ENCODE measurements around the gene STARD9. TPM values are rescaled to one million over a fixed set of nuclear protein-coding genes. Genes with fewer than 3 reads are reported as not detected.

Gene STARD9
- total RNA-seq, 2 experiments from 2014 or later: 8.8 to 11.6 TPM

DNA sequence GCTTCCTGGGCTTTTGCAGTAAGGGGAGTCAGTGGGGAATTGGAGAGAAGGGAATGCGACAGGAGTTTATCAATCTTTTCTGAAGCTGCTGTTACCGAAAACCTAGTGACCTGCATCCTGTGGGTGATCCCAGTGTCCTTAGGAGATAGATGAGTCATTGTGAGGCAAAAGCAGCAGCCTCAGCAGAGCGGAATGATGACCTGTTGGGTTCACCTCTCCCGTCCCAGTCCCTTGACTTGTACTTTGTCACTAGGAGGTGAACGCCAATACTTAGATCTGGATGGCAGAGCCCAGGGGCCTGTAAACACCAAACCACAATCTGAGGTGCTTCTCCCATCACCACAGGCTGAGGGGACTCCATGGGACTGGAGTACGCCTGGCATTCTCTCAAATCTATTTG is 143.6 kb downstream of the STARD9 start:
- H3K4me3 Mint-ChIP-seq: no peak overlapping the region
- peaks cover 5% of the 10 kb centered on the region for H3K36me3 Mint-ChIP-seq (ENCODE audit: low read depth)
- H3K4me1 Mint-ChIP-seq: no peaks in the 10 kb centered on the region
- H3K9me3 Mint-ChIP-seq: no peaks in the 10 kb centered on the region
- ChIA-PET POLR2A (no interaction called here), CTCF (interaction anchor here (0.6 kb wide), 1 partner anchor 13 kb away, joined by 4 read pairs; no protein-coding TSS in a partner anchor)
- no peaks in the 10 kb centered on the region for H3K27me3 Mint-ChIP-seq
- H3K27ac Mint-ChIP-seq: no peak overlapping the region
- DNase-seq: no peak

DNA sequence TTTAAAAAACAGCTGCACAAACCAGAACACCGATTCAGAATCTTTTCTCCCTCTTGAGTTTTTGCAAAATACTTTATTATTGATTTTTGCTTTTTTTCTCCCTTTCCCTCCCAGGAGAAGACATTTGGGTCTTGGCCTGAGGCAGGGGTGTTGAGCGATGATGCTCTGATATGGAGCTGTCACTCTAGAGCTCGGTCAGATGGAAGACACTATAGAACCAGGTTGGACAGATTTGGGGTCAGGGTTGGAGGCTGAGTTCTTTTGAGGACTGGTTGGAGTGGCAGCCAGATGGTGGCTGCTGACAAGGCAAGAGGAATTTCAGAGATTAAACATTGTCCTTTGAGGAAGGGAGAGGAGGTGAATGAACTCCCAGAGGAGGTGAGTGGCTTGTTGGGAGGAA is 144.7 kb downstream of the STARD9 start:
- DNase-seq: no peak
- CTCF ChIA-PET: no interaction called here
- Mint-ChIP-seq H3K9me3 (no peaks in the 10 kb centered on the region), H3K27me3 (no peaks in the 10 kb centered on the region), H3K4me1 (no peaks in the 10 kb centered on the region), H3K36me3 (ENCODE audit: low read depth) (peaks cover 8% of the 10 kb centered on the region), H3K4me3 (no peak overlapping the region), H3K27ac (no peak overlapping the region)
- POLR2A ChIA-PET: no interaction called here

DNA sequence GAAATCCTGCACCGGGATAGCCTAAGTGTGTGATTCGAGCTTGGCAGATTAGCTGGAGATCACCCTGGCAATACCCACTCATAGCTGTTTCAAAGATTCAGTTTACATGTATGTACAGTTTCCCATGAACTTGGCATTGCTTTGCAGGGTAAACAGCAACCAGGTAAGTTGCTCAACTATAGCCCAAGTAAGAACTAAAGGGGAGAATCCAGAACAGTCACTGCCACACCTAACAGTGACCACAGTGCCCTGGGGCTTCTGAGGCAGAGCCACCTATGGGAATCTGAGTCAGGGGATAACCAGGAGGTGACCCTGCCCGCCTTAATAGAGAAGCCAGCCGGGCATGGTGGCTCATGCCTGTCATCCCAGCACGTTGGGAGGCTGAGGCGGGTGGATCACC is 145.6 kb downstream of the STARD9 start:
- Mint-ChIP-seq H3K9me3 (no peaks in the 10 kb centered on the region), H3K4me3 (no peak overlapping the region), H3K4me1 (no peaks in the 10 kb centered on the region), H3K36me3 (ENCODE audit: low read depth) (peaks cover 14% of the 10 kb centered on the region), H3K27ac (no peak overlapping the region), H3K27me3 (no peaks in the 10 kb centered on the region)
- CTCF ChIA-PET: no interaction called here
- POLR2A ChIA-PET: no interaction called here
- DNase-seq: no peak

DNA sequence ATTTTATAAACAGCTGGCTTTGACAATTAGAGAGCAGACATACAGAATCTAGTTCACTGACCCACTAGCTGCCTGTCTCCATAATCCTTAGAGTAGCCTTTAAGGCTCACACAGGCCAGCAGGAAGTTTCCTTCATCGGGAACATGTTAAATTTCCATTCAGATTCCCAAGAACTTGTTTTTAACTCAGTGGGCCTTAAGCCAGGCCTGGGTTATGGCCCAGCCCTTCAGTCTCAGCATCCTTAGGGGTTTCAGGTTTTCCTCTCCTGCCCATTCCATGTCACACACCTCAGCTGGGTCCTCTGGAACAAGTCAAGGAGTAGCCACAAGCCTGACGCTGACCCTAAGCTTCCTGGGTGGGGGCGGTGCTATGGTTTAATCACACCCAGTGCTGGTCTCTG is 146.5 kb downstream of the STARD9 start:
- Mint-ChIP-seq H3K27ac (no peak overlapping the region), H3K36me3 (ENCODE audit: low read depth) (peaks cover 17% of the 10 kb centered on the region), H3K27me3 (no peaks in the 10 kb centered on the region), H3K9me3 (no peaks in the 10 kb centered on the region), H3K4me1 (no peaks in the 10 kb centered on the region), H3K4me3 (no peak overlapping the region)
- ChIA-PET POLR2A (no interaction called here), CTCF (interaction anchor here (0.5 to 1.7 kb wide), 4 partner anchors 9 to 1143 kb away, joined by 3 to 5 read pairs (median 4); no protein-coding TSS in a partner anchor)
- DNase-seq: no peak

DNA sequence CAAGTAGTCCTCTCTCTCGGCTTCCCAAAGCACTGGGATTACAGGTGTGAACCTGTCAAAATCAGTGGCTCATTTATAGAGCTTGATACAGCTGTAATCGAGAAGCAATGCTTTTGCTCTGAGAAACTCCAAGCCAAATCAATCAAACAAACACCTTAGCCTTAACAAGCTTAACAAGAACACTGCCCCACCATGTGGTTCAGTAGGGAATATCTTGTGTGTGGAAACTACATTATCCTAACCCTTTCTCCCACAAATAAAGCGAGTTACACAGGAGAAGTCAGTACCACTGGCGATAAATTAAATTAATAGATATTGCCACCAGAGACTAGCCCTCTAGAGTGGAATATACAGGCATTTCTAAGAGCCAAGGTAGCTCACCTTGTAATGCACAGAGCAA is 147.7 kb downstream of the STARD9 start:
- no peaks in the 10 kb centered on the region for H3K9me3 Mint-ChIP-seq
- H3K4me3 Mint-ChIP-seq: no peak overlapping the region
- POLR2A ChIA-PET: no interaction called here
- H3K27ac Mint-ChIP-seq: no peak overlapping the region
- no peak for DNase-seq
- CTCF ChIA-PET: interaction anchor here (0.8 to 1.7 kb wide), 3 partner anchors 11 to 562 kb away, joined by 3 to 4 read pairs (median 4); no protein-coding TSS in a partner anchor
- H3K36me3 Mint-ChIP-seq (ENCODE audit: low read depth): peaks cover 20% of the 10 kb centered on the region
- H3K27me3 Mint-ChIP-seq: no peaks in the 10 kb centered on the region
- H3K4me1 Mint-ChIP-seq: no peaks in the 10 kb centered on the region

DNA sequence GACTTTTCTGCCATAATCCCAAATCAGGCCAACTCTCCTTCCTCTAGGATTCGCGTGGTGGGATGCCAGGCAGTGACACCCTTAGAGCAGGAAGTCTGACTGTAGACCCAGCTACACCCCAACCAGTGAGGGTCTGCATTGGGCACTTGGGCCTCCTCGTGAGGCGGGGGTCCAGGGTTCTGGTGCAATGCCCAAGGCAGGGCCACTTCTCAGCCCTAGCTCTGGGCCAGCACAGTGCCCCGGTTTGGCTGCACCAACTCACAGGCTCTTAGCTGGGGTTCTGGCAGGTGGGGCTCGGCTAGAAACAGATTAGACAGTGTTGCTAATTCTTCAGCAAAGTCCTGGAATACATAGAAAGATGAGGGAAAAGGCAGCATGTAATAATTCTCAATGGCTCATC is 148.9 kb downstream of the STARD9 start:
- Mint-ChIP-seq H3K4me3 (no peak overlapping the region), H3K9me3 (no peaks in the 10 kb centered on the region), H3K27ac (no peak overlapping the region), H3K36me3 (ENCODE audit: low read depth) (peaks cover 23% of the 10 kb centered on the region), H3K4me1 (no peaks in the 10 kb centered on the region), H3K27me3 (no peaks in the 10 kb centered on the region)
- no peak for DNase-seq
- CTCF ChIA-PET: no interaction called here
- POLR2A ChIA-PET: no interaction called here

DNA sequence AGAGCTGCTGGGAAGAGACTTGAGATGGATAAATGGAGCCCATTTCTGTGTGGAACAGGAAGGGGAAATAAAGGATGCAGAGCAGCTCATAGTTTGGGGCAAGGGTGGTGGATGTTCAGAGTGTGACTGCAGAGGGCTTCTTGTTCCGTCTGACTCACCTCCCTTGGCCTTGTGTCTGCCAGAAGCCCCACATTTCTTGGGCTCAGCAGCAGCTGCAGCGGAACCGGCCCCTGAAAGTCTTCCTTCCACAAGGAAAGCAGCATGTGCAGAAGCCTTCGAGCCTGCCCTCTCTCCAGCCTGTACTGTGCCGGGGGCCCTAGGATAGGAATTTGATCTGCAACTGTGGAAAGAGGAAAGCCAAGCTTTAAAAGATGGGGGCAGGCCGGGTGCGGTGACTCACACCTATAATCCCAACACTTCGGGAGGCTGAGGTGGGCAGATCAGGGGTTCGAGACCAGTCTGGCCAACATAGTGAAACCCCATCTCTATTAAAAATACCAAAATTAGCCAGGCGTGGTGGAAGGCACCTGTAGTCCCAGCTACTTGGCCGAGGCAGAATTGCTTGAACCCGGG is 150.0 kb downstream of the STARD9 start:
- DNase-seq: no peak
- ChIA-PET POLR2A (no interaction called here), CTCF (interaction anchor here (0.8 to 1.2 kb wide), 5 partner anchors 10 to 55 kb away, joined by 3 to 4 read pairs (median 3); no protein-coding TSS in a partner anchor)
- H3K36me3 Mint-ChIP-seq (ENCODE audit: low read depth): peaks cover 26% of the 10 kb centered on the region
- no peaks in the 10 kb centered on the region for H3K9me3 Mint-ChIP-seq
- no peak overlapping the region for H3K27ac Mint-ChIP-seq
- no peaks in the 10 kb centered on the region for H3K27me3 Mint-ChIP-seq
- H3K4me3 Mint-ChIP-seq: no peak overlapping the region
- H3K4me1 Mint-ChIP-seq: no peaks in the 10 kb centered on the region

DNA sequence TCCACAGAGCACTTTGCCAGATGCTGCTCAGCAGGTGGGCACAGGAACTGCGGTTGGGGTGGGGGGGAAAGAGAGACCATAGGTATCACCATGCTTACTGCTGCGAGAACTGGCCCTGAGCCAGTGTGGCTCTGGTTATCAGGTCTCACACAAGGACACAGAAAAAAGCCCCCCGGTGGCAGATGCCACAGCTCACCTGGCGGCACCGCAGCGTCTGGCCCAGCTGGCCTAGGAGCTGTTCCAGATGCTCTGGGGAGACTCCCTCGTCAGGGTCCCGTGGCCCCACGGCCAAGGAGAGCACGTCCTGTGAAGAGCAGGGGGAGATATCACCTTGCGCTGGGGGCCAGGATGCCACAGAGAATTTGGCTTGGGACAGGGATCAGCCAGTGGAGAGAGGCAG is 150.7 kb downstream of the STARD9 start:
- Mint-ChIP-seq H3K4me1 (no peaks in the 10 kb centered on the region), H3K9me3 (no peaks in the 10 kb centered on the region), H3K36me3 (ENCODE audit: low read depth) (peaks cover 28% of the 10 kb centered on the region), H3K27me3 (no peaks in the 10 kb centered on the region), H3K27ac (no peak overlapping the region), H3K4me3 (no peak overlapping the region)
- no peak for DNase-seq
- POLR2A ChIA-PET: no interaction called here
- CTCF ChIA-PET: interaction anchor here (0.8 to 1.2 kb wide), 2 partner anchors 9 to 12 kb away, joined by 3 read pairs; no protein-coding TSS in a partner anchor

DNA sequence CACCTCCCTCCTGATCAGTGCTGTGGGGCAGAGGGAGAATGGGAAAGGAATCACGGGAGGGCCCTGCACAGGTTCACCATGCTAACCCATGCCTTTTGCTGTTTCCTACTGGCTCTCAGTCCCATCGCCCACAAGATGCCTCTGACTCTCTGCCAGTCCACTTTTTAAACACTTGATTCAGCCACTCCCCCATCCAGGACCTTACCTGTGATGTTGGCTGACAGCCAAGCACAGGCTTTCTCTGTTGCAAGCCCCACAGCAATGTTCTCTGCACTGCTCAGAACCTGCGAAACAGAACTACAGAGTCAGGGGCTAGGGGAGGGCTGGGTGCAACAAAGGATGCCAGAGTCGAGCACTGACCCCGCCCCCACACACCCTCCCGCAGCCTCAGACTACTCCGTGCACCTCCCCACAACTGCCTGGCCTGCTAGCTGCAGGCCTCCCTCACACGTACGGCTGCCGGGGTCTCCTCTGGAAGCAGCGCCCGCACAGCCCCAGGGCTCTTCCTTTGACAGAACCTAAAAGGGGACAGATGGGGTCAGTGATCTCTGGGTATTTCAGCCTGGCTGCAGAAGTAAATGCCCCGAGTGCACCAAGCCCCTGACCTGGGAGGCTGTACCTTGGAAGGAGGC is 152.5 kb downstream of the STARD9 start:
- Mint-ChIP-seq H3K4me3 (no peak overlapping the region), H3K36me3 (ENCODE audit: low read depth) (peaks cover 39% of the 10 kb centered on the region), H3K4me1 (no peaks in the 10 kb centered on the region), H3K27ac (no peak overlapping the region), H3K27me3 (no peaks in the 10 kb centered on the region), H3K9me3 (no peaks in the 10 kb centered on the region)
- POLR2A ChIA-PET: no interaction called here
- CTCF ChIA-PET: no interaction called here
- no peak for DNase-seq

DNA sequence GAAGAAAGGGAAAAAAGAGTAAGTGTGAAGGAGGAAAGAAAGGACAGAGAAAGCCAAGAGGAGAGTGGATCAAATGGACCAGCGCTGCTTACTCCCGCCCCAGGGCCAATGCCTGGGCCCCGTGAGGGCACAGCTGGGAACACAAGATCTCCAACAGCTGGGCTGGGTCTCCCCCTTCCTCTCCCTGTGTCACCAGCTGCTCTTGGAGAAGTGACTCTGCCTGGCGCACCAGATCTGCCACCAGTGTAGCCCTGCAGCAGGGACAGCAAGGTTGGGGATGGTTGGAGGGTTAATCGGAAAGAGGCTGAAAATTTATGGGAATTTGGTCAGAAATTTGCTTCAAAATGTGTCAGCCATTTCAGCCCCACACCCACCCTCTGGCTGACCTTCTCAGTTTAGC is 153.2 kb downstream of the STARD9 start:
- Mint-ChIP-seq H3K27ac (no peak overlapping the region), H3K27me3 (no peaks in the 10 kb centered on the region), H3K4me3 (no peak overlapping the region), H3K4me1 (peaks cover 3% of the 10 kb centered on the region), H3K9me3 (no peaks in the 10 kb centered on the region), H3K36me3 (ENCODE audit: low read depth) (peaks cover 41% of the 10 kb centered on the region)
- ChIA-PET POLR2A (no interaction called here), CTCF (no interaction called here)
- no peak for DNase-seq

DNA sequence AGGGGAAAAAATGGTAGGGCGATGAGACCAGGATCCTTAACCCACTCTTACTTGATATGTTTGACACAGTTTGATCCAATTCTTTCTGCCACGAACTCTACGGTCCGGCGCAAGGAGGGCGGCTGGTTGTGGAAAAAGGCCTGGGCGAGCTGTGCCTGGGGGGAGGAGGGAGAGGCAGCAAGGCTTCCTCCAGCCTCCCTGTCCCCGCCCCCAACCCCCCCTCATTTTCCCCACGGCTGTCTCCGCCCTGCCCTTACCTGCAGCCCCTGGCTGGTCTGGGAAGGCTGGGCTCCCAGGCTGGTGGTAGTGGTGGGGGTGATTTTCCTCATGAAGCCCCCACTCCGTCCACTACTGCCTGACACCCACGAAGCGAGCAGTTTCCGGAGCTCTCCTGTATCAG is 153.6 kb downstream of the STARD9 start:
- Mint-ChIP-seq H3K27ac (no peak overlapping the region), H3K4me1 (peaks cover 3% of the 10 kb centered on the region), H3K27me3 (no peaks in the 10 kb centered on the region), H3K4me3 (no peak overlapping the region), H3K36me3 (ENCODE audit: low read depth) (peaks cover 43% of the 10 kb centered on the region), H3K9me3 (no peaks in the 10 kb centered on the region)
- DNase-seq: no peak
- ChIA-PET POLR2A (no interaction called here), CTCF (no interaction called here)

DNA sequence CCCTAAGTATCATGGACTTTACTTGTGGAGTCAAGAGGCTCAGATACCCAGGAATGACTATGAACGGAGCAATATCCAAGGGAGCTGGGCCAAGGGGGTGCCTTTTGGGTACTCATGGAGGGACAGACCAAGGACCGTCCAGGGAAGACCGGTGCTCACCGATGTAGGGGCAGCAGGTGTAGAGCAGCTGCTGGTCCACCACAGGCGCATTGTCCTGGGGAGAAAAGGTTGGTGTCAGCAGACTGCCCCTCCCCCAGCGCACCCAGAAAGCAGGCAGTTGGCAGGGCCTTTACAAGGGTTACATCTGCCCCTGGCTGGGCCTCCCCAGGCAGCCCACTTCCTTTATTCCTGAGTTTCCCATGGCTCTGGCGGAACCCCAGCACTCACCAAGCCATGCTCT is 154.0 kb downstream of the STARD9 start:
- H3K27ac Mint-ChIP-seq: no peak overlapping the region
- H3K4me3 Mint-ChIP-seq: no peak overlapping the region
- CTCF ChIA-PET: no interaction called here
- no peak for DNase-seq
- H3K27me3 Mint-ChIP-seq: no peaks in the 10 kb centered on the region
- H3K36me3 Mint-ChIP-seq (ENCODE audit: low read depth): peaks cover 47% of the 10 kb centered on the region
- H3K9me3 Mint-ChIP-seq: no peaks in the 10 kb centered on the region
- POLR2A ChIA-PET: no interaction called here
- H3K4me1 Mint-ChIP-seq: peaks cover 6% of the 10 kb centered on the region

DNA sequence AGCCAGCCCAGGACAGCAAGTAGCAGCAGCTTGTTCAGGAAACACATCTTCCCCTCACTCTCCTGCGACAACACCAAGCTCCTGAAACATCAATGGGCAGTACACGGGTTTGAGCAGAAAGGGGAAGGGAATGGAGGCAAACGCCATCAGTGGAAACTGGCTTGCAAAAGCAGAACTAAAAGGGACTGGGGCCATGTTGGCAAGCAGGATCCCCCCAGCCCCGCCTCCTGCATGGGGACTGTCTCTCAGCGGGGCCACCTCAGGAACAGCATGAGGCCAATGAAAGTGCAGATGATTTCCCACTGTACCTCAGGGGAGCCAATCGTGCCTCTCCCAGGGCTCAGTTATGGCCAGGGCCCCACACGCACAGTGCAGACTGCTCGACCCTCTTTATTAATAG is 154.7 kb downstream of the STARD9 start:
- Mint-ChIP-seq H3K27me3 (no peaks in the 10 kb centered on the region), H3K9me3 (no peaks in the 10 kb centered on the region), H3K4me3 (no peak overlapping the region), H3K36me3 (ENCODE audit: low read depth) (peaks cover 48% of the 10 kb centered on the region), H3K27ac (no peak overlapping the region), H3K4me1 (peaks cover 12% of the 10 kb centered on the region)
- ChIA-PET POLR2A (no interaction called here), CTCF (no interaction called here)
- DNase-seq: no peak

DNA sequence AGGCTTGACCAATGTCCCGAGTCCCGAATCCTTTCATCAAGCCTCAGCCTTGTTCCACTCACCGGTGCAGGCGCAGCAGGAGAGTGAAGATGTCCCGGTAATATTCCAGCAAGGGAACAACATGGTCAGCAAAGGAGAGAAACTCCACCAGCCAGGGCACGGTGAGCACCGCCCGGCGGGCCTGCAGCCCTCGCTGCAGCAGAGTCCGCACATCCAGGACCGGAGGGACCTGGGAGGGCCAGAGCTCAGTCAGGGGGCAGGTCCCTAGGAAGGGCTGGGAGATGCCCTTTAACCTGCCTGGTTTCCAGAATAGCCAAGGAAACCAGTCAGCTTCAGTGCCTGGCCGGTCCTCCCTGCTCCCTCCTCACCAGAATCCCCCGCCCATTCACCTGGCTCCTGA is 155.1 kb downstream of the STARD9 start:
- ChIA-PET CTCF (interaction anchor here (1.2 to 1.8 kb wide), 3 partner anchors 8 to 196 kb away, joined by 3 to 4 read pairs (median 4); no protein-coding TSS in a partner anchor), POLR2A (no interaction called here)
- Mint-ChIP-seq H3K4me3 (no peak overlapping the region), H3K4me1 (peaks cover 16% of the 10 kb centered on the region), H3K27ac (no peak overlapping the region), H3K36me3 (ENCODE audit: low read depth) (peaks cover 44% of the 10 kb centered on the region), H3K9me3 (no peaks in the 10 kb centered on the region), H3K27me3 (no peaks in the 10 kb centered on the region)
- no peak for DNase-seq
